Chondrocyte (in vitro differentiated cells): ENCODE measurements around the gene EIF4A3. TPM values are rescaled to one million over a fixed set of nuclear protein-coding genes. Genes with fewer than 3 reads are reported as not detected.

Experiments
- DNase-seq: peaks from one replicate; pipeline ENCODE4 v3.0.0; 2021; ENCODE audit warnings: mixed read lengths, low spot score
- H3K27ac Mint-ChIP-seq: one replicate; pipeline ENCODE4 v1.8.0; 2021; ENCODE audit warnings: mild to moderate bottlenecking, moderate library complexity, mixed read lengths; ENCODE audit not compliant: unreplicated experiment
- H3K27me3 Mint-ChIP-seq: 2 replicates; pipeline ENCODE4 v1.8.0; 2021; ENCODE audit warnings: low read depth, mixed read lengths
- H3K36me3 Mint-ChIP-seq: 2 replicates; pipeline ENCODE4 v1.8.0; 2021; ENCODE audit warnings: low read depth, mixed read lengths
- H3K4me1 Mint-ChIP-seq: 2 replicates; pipeline ENCODE4 v1.8.0; 2021; ENCODE audit warnings: low read depth, mild to moderate bottlenecking, mixed read lengths
- H3K4me3 Mint-ChIP-seq: one replicate; pipeline ENCODE4 v1.8.0; 2021; ENCODE audit warnings: mild to moderate bottlenecking, moderate library complexity, mixed read lengths; ENCODE audit not compliant: unreplicated experiment
- H3K9me3 Mint-ChIP-seq: 2 replicates; pipeline ENCODE4 v1.8.0; 2021; ENCODE audit warnings: low read depth, mixed read lengths
- CTCF ChIP-seq: fragments of 200-600 bp; sonication (generic); IDR thresholded peaks from 2 replicates; pipeline ENCODE4 v1.5.0; 2021; ENCODE audit warnings: antibody characterized with exemption, mild to moderate bottlenecking, moderate library complexity
- total RNA-seq: library from RNA; stranded (reverse); gene quantifications from 3 replicates; pipeline ENCODE4 v1.2.1, GENCODE V29; 2021

Gene EIF4A3
- total RNA-seq, 1 donor from 2014 or later = 64.0 TPM

GRCh38 chr17:80104956-80105375 lies 42.0 kb downstream of the EIF4A3 start:
- H3K4me3 Mint-ChIP-seq = no peak overlapping the region

GRCh38 chr17:80104321-80104955 lies 42.5 kb downstream of the EIF4A3 start:
- Mint-ChIP-seq H3K4me1 (peaks cover 14% of the 10 kb centered on the region), H3K27me3 (no peaks in the 10 kb centered on the region), H3K27ac (no peak overlapping the region), H3K4me3 (no peak overlapping the region), H3K36me3 (no peaks in the 10 kb centered on the region), H3K9me3 (no peaks in the 10 kb centered on the region)
- peak; percentile 76 for DNase-seq
- TF ChIP-seq CTCF = no peak

More at GRCh38 chr17:80104956-80105375, 42.0 kb downstream of the EIF4A3 start:
- no peaks in the 10 kb centered on the region for H3K27me3 Mint-ChIP-seq
- no peak overlapping the region for H3K27ac Mint-ChIP-seq
- H3K9me3 Mint-ChIP-seq = no peaks in the 10 kb centered on the region
- peaks cover 14% of the 10 kb centered on the region for H3K4me1 Mint-ChIP-seq
- DNase-seq = peak; percentile 62
- no peaks in the 10 kb centered on the region for H3K36me3 Mint-ChIP-seq
- TF ChIP-seq CTCF = no peak

- Mint-ChIP-seq H3K4me3 (peak overlapping the region; percentile 3), H3K27me3 (no peaks in the 10 kb centered on the region), H3K4me1 (peaks cover 14% of the 10 kb centered on the region), H3K27ac (no peak overlapping the region), H3K36me3 (no peaks in the 10 kb centered on the region), H3K9me3 (no peaks in the 10 kb centered on the region)
- TF ChIP-seq CTCF = no peak
- DNase-seq = peak; percentile 54
Measured at GRCh38 chr17:80103449-80104085, 43.4 kb downstream of the EIF4A3 start.

- Mint-ChIP-seq H3K27me3 (no peaks in the 10 kb centered on the region), H3K27ac (no peak overlapping the region), H3K4me1 (peaks cover 14% of the 10 kb centered on the region), H3K9me3 (no peaks in the 10 kb centered on the region), H3K36me3 (no peaks in the 10 kb centered on the region), H3K4me3 (peak overlapping the region; percentile 89)
- no peak for TF ChIP-seq CTCF
- DNase-seq = peak; percentile 75
Measured at GRCh38 chr17:80102664-80103448, 44.1 kb downstream of the EIF4A3 start.

- H3K9me3 Mint-ChIP-seq = no peaks in the 10 kb centered on the region
- H3K27me3 Mint-ChIP-seq = no peaks in the 10 kb centered on the region
- no peaks in the 10 kb centered on the region for H3K36me3 Mint-ChIP-seq
- H3K27ac Mint-ChIP-seq = peak overlapping the region; percentile 57
- DNase-seq = no peak
- no peak for TF ChIP-seq CTCF
- H3K4me3 Mint-ChIP-seq = peak overlapping the region; percentile 89
- H3K4me1 Mint-ChIP-seq = peaks cover 14% of the 10 kb centered on the region
Measured at GRCh38 chr17:80101946-80102663, 44.8 kb downstream of the EIF4A3 start.
